GM23248 (cell line): ENCODE data around the gene ZXDA. TPM values are rescaled to one million over a fixed set of nuclear protein-coding genes. Genes with fewer than 3 reads are reported as not detected.

Source experiments
- DNase-seq: peaks from one replicate; pipeline ENCODE4 v3.0.0-alpha.2; 2015
- H2AFZ ChIP-seq: fragments of 200-600 bp; sonication (generic); 2 replicates; pipeline ENCODE4 v1.6.1; 2016; ENCODE audit warnings: antibody characterized with exemption
- H3F3A ChIP-seq: fragments of 200-600 bp; sonication (generic); 2 replicates; pipeline ENCODE4 v1.6.1; 2016; ENCODE audit warnings: mild to moderate bottlenecking, antibody characterized with exemption, mixed run types; ENCODE audit not compliant: insufficient read depth
- H3K27ac ChIP-seq: fragments of 200-600 bp; sonication (generic); 2 replicates; pipeline ENCODE4 v1.5.1; 2016; ENCODE audit warnings: mild to moderate bottlenecking
- H3K27me3 ChIP-seq: fragments of 200-600 bp; sonication (generic); replicated peaks from 2 replicates; pipeline ENCODE4 v1.6.1; 2016; ENCODE audit warnings: mild to moderate bottlenecking; ENCODE audit not compliant: insufficient read depth
- H3K36me3 ChIP-seq: fragments of 200-600 bp; sonication (generic); 2 replicates; pipeline ENCODE4 v1.6.1; 2016; ENCODE audit warnings: low read depth, mild to moderate bottlenecking
- H3K4me1 ChIP-seq: fragments of 200-600 bp; sonication (generic); 2 replicates; pipeline ENCODE4 v1.6.1; 2016; ENCODE audit warnings: mild to moderate bottlenecking; ENCODE audit not compliant: insufficient read depth
- H3K4me2 ChIP-seq: fragments of 200-600 bp; sonication (generic); one replicate; pipeline ENCODE4 v1.6.1; 2016; ENCODE audit warnings: mild to moderate bottlenecking; ENCODE audit not compliant: unreplicated experiment
- H3K4me3 ChIP-seq: fragments of 200-600 bp; sonication (generic); 2 replicates; pipeline ENCODE4 v1.5.1; 2016; ENCODE audit warnings: mild to moderate bottlenecking
- H3K79me2 ChIP-seq: fragments of 200-600 bp; sonication (generic); 2 replicates; pipeline ENCODE4 v1.6.1; 2016; ENCODE audit warnings: mild to moderate bottlenecking; ENCODE audit not compliant: insufficient read depth
- H3K9ac ChIP-seq: fragments of 200-600 bp; sonication (generic); 2 replicates; pipeline ENCODE4 v1.6.1; 2016; ENCODE audit warnings: mild to moderate bottlenecking
- H3K9me2 ChIP-seq: fragments of 200-600 bp; sonication (generic); 2 replicates; pipeline ENCODE4 v1.6.1; 2016; ENCODE audit warnings: mixed run types, mild to moderate bottlenecking, moderate library complexity; ENCODE audit not compliant: insufficient read depth
- H3K9me3 ChIP-seq: fragments of 200-600 bp; sonication (generic); one replicate; pipeline ENCODE4 v1.6.1; 2017; ENCODE audit warnings: low read depth
- H4K20me1 ChIP-seq: fragments of 200-600 bp; sonication (generic); 2 replicates; pipeline ENCODE4 v1.6.0; 2016; ENCODE audit not compliant: insufficient read depth
- EZH2 ChIP-seq: fragments of 200-600 bp; sonication (generic); IDR thresholded peaks from 2 replicates; pipeline ENCODE4 v1.6.1; 2018; ENCODE audit warnings: antibody characterized with exemption, mild to moderate bottlenecking; ENCODE audit not compliant: insufficient read depth, poor library complexity, severe bottlenecking
- EZH2phosphoT487 ChIP-seq: fragments of 200-600 bp; sonication (generic); IDR thresholded peaks from 2 replicates; pipeline ENCODE4 v1.6.1; 2018; ENCODE audit warnings: antibody characterized with exemption, moderate library complexity, mild to moderate bottlenecking, low read depth; ENCODE audit not compliant: insufficient read depth
- WGBS, 2 experiments: methylation state at CpG; one replicate each; pipeline ENCODE4 v1.1.6; 2015 to 2017; ENCODE audit warnings: low lambda C conversion rate in 2 of 2, low coverage in 1 of 2; ENCODE audit errors: missing lambda C conversion rate in 2 of 2; 5-methylcytosine and 5-hydroxymethylcytosine counted together
- in situ Hi-C: fragments of 300-500 bp; cut with MboI; formaldehyde crosslinking; loops from 2 replicates; pipeline ENCODE4 v1.15.0; 2020
- polyA plus RNA-seq: library from polyadenylated mRNA; unstranded; fragments of >200 nt; fragmentation: Nextera tagmentation; extraction: Ambion mirVana; gene quantifications from 2 replicates; pipeline ENCODE4 v1.2.1, GENCODE V29; 2016
- total RNA-seq: library from RNA; depleted of rRNA; stranded (reverse); fragments of >200 nt; shearing (Covaris generic); gene quantifications from 2 replicates; pipeline ENCODE4 v1.2.3, GENCODE V29; 2014

The ZXDA gene
- total and polyA plus RNA-seq, 2 experiments from 2014 or later = 0.61 to 3.7 TPM

DNA sequence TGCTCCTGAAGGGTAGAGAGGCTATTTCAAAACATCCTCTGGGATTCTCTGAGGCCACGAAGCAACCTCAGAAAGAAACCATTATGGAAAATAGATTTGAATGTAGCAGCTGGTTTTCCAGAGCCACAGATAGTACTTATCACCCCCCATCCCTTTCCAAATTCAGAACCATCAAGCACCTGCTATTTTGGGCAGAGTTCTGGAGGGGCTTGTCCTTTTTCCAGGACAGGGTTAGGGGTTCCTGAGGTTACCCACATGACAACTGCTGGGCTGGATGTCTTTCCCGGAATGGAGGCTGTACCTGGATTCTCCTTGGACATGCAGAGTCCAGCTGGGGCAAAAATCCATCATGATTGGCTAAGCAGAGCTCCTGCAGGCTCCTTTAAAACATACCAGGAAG lies 22.0 kb upstream of the ZXDA start:
- no peaks in the 10 kb centered on the region for H3F3A ChIP-seq
- H3K36me3 ChIP-seq = no peaks in the 10 kb centered on the region
- H3K4me2 ChIP-seq = no peak overlapping the region
- H3K79me2 ChIP-seq = no peaks in the 10 kb centered on the region
- no peaks in the 10 kb centered on the region for H3K9me2 ChIP-seq
- H3K4me1 ChIP-seq = no peaks in the 10 kb centered on the region
- no peak overlapping the region for H3K9ac ChIP-seq
- TF ChIP-seq EZH2 (no peak), EZH2phosphoT487 (no peak)
- no peaks in the 10 kb centered on the region for H4K20me1 ChIP-seq
- no peak overlapping the region for H3K27ac ChIP-seq
- no peak overlapping the region for H2AFZ ChIP-seq
- in situ Hi-C loops = loop anchor here (10.0 to 25.0 kb wide), 2 partner anchors 105 to 117 kb away; no protein-coding TSS in a partner anchor
- no peak for DNase-seq
- H3K9me3 ChIP-seq = no peaks in the 10 kb centered on the region
- 0 to 17% methylated on average over 2 of the region's 2 CpGs for whole genome bisulfite sequencing, 2 experiments
- H3K4me3 ChIP-seq = no peak overlapping the region
- H3K27me3 ChIP-seq = no peaks in the 10 kb centered on the region

DNA sequence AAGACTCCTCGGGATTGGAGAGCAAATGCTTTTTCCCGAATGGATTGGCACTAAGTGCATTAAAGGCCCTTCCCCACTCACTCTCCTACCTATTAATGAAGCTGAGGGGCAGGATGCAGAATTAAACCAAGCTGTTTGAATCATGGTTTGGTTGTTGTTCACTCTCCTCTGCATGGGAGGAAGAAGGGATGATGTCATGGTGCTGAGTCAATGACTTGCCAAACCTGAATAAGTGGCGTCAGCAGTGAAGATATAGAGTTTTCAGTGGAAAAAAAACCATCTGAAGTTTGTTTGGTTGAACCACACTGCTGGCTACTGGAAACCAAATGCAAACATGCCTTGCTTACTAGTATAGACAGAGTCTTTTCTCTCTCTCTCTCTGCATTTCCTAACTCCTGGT lies 19.8 kb upstream of the ZXDA start:
- in situ Hi-C loops = loop anchor here (10.0 to 25.0 kb wide), 2 partner anchors 107 to 115 kb away; no protein-coding TSS in a partner anchor

DNA sequence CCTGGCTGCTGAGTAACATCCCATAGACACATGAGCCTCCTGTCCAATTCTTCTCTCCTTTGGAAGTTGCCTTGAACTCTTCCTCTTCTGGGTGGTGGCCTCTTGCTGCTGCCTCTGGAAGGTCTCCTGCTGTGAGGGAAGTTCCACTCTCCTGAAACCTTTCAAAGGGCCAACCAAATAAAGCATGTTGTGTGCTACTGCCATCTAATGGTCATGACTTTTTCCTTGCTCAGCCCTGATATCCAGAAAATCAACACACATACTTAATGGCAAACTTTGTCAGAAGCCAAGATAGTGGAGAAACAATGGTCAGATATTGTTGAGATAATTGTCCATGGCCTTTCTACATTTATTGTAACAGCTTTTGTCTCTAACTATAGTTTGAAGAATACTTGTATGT lies 19.1 kb upstream of the ZXDA start:
- H3K27me3 ChIP-seq = no peaks in the 10 kb centered on the region
- no peaks in the 10 kb centered on the region for H3K36me3 ChIP-seq
- peak; percentile 45 for DNase-seq
- H3K9me2 ChIP-seq = no peaks in the 10 kb centered on the region
- no peak overlapping the region for H3K27ac ChIP-seq
- H3F3A ChIP-seq = no peaks in the 10 kb centered on the region
- no peak overlapping the region for H3K9ac ChIP-seq
- no peaks in the 10 kb centered on the region for H3K4me1 ChIP-seq
- H3K9me3 ChIP-seq = no peaks in the 10 kb centered on the region
- H4K20me1 ChIP-seq = no peaks in the 10 kb centered on the region
- no peak overlapping the region for H2AFZ ChIP-seq
- in situ Hi-C loops = loop anchor here (25.0 kb wide), 1 partner anchor 108 kb away; no protein-coding TSS in a partner anchor
- TF ChIP-seq EZH2phosphoT487 (no peak), EZH2 (no peak)
- no peak overlapping the region for H3K4me3 ChIP-seq
- H3K79me2 ChIP-seq = no peaks in the 10 kb centered on the region
- no peak overlapping the region for H3K4me2 ChIP-seq

More for the DNA sequence above, 19.8 kb upstream of the ZXDA start:
- 0% methylated on average over 3 of the region's 3 CpGs for WGBS, 2 experiments
- no peak for TF ChIP-seq EZH2phosphoT487
- no peak for TF ChIP-seq EZH2
- Histone ChIP-seq H3F3A (no peaks in the 10 kb centered on the region), H3K9me2 (no peaks in the 10 kb centered on the region), H3K79me2 (no peaks in the 10 kb centered on the region), H3K4me3 (no peak overlapping the region), H3K9ac (no peak overlapping the region), H3K27ac (no peak overlapping the region), H2AFZ (no peak overlapping the region), H4K20me1 (no peaks in the 10 kb centered on the region), H3K36me3 (no peaks in the 10 kb centered on the region), H3K9me3 (no peaks in the 10 kb centered on the region), H3K4me1 (no peaks in the 10 kb centered on the region), H3K27me3 (no peaks in the 10 kb centered on the region), H3K4me2 (no peak overlapping the region)
- peak; percentile 46 for DNase-seq

DNA sequence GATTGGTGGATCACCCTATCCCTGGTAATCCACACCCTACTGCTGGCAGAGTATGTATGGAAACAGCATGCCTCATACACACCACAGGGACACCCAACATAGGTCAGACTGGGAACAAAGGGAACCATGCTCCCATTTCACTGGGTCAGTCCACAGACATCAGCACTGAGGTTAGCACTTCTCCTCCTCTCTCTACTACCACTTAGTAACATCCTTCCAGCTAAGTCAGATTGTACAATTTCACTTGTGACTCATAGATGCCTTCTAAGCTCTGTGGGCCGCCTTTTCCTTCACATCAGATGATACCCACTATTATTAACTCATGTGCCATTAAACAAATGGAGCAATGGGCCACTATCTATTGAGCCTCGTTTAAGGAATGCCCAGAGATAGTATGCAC lies 15.5 kb upstream of the ZXDA start:
- no peaks in the 10 kb centered on the region for H4K20me1 ChIP-seq
- H3K4me2 ChIP-seq = no peak overlapping the region
- H2AFZ ChIP-seq = no peak overlapping the region
- WGBS, 2 experiments = 31 to 62% methylated on average over 2 of the region's 2 CpGs
- H3K9me3 ChIP-seq = no peaks in the 10 kb centered on the region
- H3K9me2 ChIP-seq = no peaks in the 10 kb centered on the region
- H3K36me3 ChIP-seq = no peaks in the 10 kb centered on the region
- H3K27ac ChIP-seq = no peak overlapping the region
- no peaks in the 10 kb centered on the region for H3K79me2 ChIP-seq
- no peaks in the 10 kb centered on the region for H3F3A ChIP-seq
- no peak overlapping the region for H3K9ac ChIP-seq
- in situ Hi-C loops = loop anchor here (25.0 kb wide), 1 partner anchor 111 kb away; no protein-coding TSS in a partner anchor
- H3K27me3 ChIP-seq = no peaks in the 10 kb centered on the region
- no peak for TF ChIP-seq EZH2phosphoT487
- no peak for TF ChIP-seq EZH2
- peak; percentile 25 for DNase-seq
- no peak overlapping the region for H3K4me3 ChIP-seq
- no peaks in the 10 kb centered on the region for H3K4me1 ChIP-seq

DNA sequence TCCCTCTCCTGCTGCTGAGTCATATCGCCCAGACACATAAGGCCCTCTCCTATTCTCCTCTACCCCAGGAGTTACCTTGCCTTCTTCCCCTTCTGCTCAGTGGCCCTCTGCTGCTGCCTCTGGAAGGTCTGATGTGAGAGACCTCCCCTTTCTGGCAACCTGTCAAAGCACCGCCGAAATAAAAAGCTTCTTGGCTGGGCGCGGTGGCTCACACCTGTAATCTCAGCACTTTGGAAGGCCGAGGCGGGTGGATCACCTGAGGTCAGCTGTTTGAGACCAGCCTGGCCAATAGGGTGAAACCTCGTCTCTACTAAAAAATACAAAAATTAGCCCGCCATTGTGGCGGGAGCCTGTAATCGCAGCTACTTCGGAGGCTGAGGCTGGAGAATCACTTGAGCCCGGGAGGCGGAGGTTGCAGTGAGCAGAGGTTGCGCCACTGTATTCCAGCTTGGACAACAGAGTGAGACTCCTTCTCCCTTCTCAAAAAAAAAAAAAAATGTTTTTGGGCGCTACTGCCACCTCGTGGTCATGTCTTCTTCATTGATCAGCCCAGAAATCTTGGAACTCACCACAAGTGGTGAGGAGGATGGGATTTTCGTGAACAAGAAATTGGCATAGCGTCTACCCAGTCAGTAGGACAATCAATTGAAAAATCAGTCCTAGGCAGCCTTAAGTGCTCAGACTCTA lies 8.6 kb upstream of the ZXDA start:
- no peak overlapping the region for H3K4me3 ChIP-seq
- H3K9me3 ChIP-seq = no peaks in the 10 kb centered on the region
- H3K36me3 ChIP-seq = no peaks in the 10 kb centered on the region
- no peaks in the 10 kb centered on the region for H4K20me1 ChIP-seq
- no peaks in the 10 kb centered on the region for H3K4me1 ChIP-seq
- H3K9me2 ChIP-seq = no peaks in the 10 kb centered on the region
- WGBS, 2 experiments = 8 to 12% methylated on average over 13 to 17 of the region's 19 CpGs
- no peaks in the 10 kb centered on the region for H3K27me3 ChIP-seq
- H3K4me2 ChIP-seq = no peak overlapping the region
- no peaks in the 10 kb centered on the region for H3K79me2 ChIP-seq
- H2AFZ ChIP-seq = no peak overlapping the region
- H3K9ac ChIP-seq = no peak overlapping the region
- no peak overlapping the region for H3K27ac ChIP-seq
- DNase-seq = peak; percentile 55
- TF ChIP-seq EZH2 = no peak
- TF ChIP-seq EZH2phosphoT487 = no peak
- in situ Hi-C loops = loop anchor here (25.0 kb wide), 1 partner anchor 332 kb away; the partner anchor contains the start of gene ZXDB
- no peaks in the 10 kb centered on the region for H3F3A ChIP-seq
